Hepatocyte (in vitro differentiated cells): Measurements from ENCODE around the gene P2RY12. TPM values are rescaled to one million over a fixed set of nuclear protein-coding genes. Genes with fewer than 3 reads are reported as not detected.

ENCODE experiments used
- DNase-seq: peaks from one replicate; pipeline ENCODE4 v3.0.0-alpha.2; 2016; ENCODE audit warnings: low spot score
- H2AFZ ChIP-seq: fragments of 200-600 bp; sonication (generic); 2 replicates; pipeline ENCODE4 v1.6.0; 2016; ENCODE audit warnings: antibody characterized with exemption, mild to moderate bottlenecking
- H3K27ac ChIP-seq: fragments of 200-600 bp; sonication (generic); 2 replicates; pipeline ENCODE4 v1.5.1; 2016; ENCODE audit warnings: mild to moderate bottlenecking
- H3K27me3 ChIP-seq: fragments of 200-600 bp; sonication (generic); 2 replicates; pipeline ENCODE4 v1.6.1; 2016
- H3K36me3 ChIP-seq: fragments of 200-600 bp; sonication (generic); replicated peaks from 2 replicates; pipeline ENCODE4 v1.5.1; 2016; ENCODE audit warnings: low read depth; ENCODE audit not compliant: insufficient read depth
- H3K4me1 ChIP-seq: fragments of 200-600 bp; sonication (generic); 2 replicates; pipeline ENCODE4 v1.5.1; 2016; ENCODE audit warnings: mild to moderate bottlenecking, moderate library complexity; ENCODE audit not compliant: insufficient read depth
- H3K4me2 ChIP-seq: fragments of 200-600 bp; sonication (generic); 2 replicates; pipeline ENCODE4 v1.6.0; 2016
- H3K4me3 ChIP-seq: fragments of 200-600 bp; sonication (generic); 2 replicates; pipeline ENCODE4 v1.5.1; 2016; ENCODE audit warnings: mild to moderate bottlenecking
- H3K79me2 ChIP-seq: fragments of 200-600 bp; sonication (generic); 2 replicates; pipeline ENCODE4 v1.6.0; 2017; ENCODE audit warnings: mild to moderate bottlenecking
- H3K9me2 ChIP-seq: fragments of 200-600 bp; sonication (generic); replicated peaks from 2 replicates; pipeline ENCODE4 v1.6.0; 2017; ENCODE audit warnings: mild to moderate bottlenecking; ENCODE audit not compliant: insufficient read depth
- H3K9me3 ChIP-seq: fragments of 200-600 bp; sonication (generic); 2 replicates; pipeline ENCODE4 v1.5.1; 2016; ENCODE audit warnings: low read depth, mild to moderate bottlenecking
- H4K20me1 ChIP-seq: fragments of 200-600 bp; sonication (generic); 2 replicates; pipeline ENCODE4 v1.6.0; 2016; ENCODE audit warnings: mild to moderate bottlenecking; ENCODE audit not compliant: insufficient read depth, poor library complexity, severe bottlenecking
- EZH2 ChIP-seq: fragments of 200-600 bp; sonication (generic); IDR thresholded peaks from 2 replicates; pipeline ENCODE4 v1.6.1; 2016; ENCODE audit warnings: antibody characterized with exemption, mild to moderate bottlenecking, borderline replicate concordance
- EZH2phosphoT487 ChIP-seq: fragments of 200-600 bp; sonication (generic); IDR thresholded peaks from one replicate; pipeline ENCODE4 v1.6.1; 2018; ENCODE audit warnings: antibody characterized with exemption, mild to moderate bottlenecking, low read depth, moderate library complexity; ENCODE audit not compliant: unreplicated experiment, severe bottlenecking
- WGBS: methylation state at CpG from one replicate; pipeline ENCODE4 v1.1.6; 2016; ENCODE audit warnings: low lambda C conversion rate; ENCODE audit errors: missing lambda C conversion rate; 5-methylcytosine and 5-hydroxymethylcytosine counted together
- polyA plus RNA-seq: library from polyadenylated mRNA; unstranded; fragments of >200 nt; fragmentation: Nextera tagmentation; extraction: Ambion mirVana; gene quantifications from 2 replicates; pipeline ENCODE4 v1.2.1, GENCODE V29; 2016
- total RNA-seq: library from RNA; depleted of rRNA; stranded (reverse); fragments of >200 nt; gene quantifications from 2 replicates; pipeline ENCODE4 v1.2.3, GENCODE V29; 2014
- TF ChIP-seq, protein P1 (sequence below): fragments of 200-600 bp; sonication (generic); IDR thresholded peaks from 2 replicates; pipeline ENCODE4 v1.5.1; 2016; ENCODE audit warnings: antibody characterized with exemption, mild to moderate bottlenecking; ENCODE audit not compliant: poor library complexity

P2RY12 gene
- total and polyA plus RNA-seq, 2 experiments from 2014 or later: 0.07 TPM; not detected in 1

DNA sequence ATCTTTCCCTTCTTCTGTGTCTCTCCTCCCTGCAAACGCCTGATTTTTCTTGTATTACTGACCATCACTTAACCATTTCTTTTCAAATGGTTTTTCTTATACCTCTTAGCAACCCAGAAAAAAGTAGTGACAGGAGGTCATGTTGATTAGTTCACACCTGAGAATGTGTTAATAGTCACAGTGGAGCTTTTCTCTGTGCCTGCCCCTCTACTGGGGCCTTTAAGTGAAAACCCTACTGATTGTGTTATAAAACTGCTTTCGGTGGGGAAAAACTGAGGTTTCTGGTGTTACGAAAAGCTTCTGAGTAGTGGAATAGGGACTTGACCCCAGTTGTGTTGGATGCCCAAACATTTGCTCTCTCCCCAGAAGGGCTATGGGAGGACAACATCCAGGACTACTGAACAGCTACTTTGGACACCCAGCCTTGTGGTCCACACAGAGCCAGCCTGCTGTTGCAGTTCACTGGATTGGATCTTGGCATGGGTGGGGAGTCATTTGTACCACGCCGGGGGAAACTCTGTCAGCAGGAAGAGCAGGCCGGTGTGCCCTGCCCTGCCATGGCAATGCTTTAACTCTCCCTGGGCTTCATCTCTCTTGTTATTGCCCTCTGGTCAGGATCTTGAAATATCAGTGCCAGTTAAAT lies 78.3 kb downstream of the P2RY12 start:
- 92% methylated on average over 6 of the region's 6 CpGs for WGBS
- Histone ChIP-seq H3K4me2 (no peak overlapping the region), H2AFZ (no peak overlapping the region), H3K36me3 (no peaks in the 10 kb centered on the region), H3K27me3 (no peaks in the 10 kb centered on the region), H3K79me2 (no peaks in the 10 kb centered on the region), H3K9me2 (no peaks in the 10 kb centered on the region), H3K4me3 (no peak overlapping the region), H3K9me3 (no peaks in the 10 kb centered on the region), H3K27ac (peak overlapping the region; percentile 84), H4K20me1 (no peaks in the 10 kb centered on the region), H3K4me1 (peaks cover 15% of the 10 kb centered on the region)
- TF ChIP-seq, protein P1, sequence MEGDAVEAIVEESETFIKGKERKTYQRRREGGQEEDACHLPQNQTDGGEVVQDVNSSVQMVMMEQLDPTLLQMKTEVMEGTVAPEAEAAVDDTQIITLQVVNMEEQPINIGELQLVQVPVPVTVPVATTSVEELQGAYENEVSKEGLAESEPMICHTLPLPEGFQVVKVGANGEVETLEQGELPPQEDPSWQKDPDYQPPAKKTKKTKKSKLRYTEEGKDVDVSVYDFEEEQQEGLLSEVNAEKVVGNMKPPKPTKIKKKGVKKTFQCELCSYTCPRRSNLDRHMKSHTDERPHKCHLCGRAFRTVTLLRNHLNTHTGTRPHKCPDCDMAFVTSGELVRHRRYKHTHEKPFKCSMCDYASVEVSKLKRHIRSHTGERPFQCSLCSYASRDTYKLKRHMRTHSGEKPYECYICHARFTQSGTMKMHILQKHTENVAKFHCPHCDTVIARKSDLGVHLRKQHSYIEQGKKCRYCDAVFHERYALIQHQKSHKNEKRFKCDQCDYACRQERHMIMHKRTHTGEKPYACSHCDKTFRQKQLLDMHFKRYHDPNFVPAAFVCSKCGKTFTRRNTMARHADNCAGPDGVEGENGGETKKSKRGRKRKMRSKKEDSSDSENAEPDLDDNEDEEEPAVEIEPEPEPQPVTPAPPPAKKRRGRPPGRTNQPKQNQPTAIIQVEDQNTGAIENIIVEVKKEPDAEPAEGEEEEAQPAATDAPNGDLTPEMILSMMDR: no peak
- TF ChIP-seq EZH2 (no peak), EZH2phosphoT487 (no peak)
- no peak for DNase-seq

DNA sequence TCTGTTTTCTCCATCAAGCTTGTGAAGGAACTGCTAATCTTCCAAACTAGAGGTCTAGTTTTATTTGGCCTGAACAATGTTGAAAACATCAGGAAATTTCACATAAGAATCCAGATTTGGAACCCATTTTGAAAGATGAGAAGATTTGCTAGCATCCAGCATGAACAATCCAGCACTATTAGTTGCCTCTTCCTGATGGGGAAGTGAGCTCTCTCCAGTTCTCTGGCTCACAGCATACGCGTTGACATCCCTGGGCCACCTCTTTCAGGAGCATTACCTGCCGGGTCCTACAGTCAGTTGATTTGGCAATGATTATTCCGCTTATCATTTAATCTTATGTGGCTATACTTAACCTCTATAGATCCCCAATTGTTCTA lies 78.8 kb downstream of the P2RY12 start:
- Histone ChIP-seq H3K4me3 (no peak overlapping the region), H3K27ac (peak overlapping the region; percentile 84), H4K20me1 (no peaks in the 10 kb centered on the region), H3K9me2 (no peaks in the 10 kb centered on the region), H3K36me3 (no peaks in the 10 kb centered on the region), H3K4me1 (peaks cover 15% of the 10 kb centered on the region), H3K27me3 (no peaks in the 10 kb centered on the region), H3K4me2 (no peak overlapping the region), H2AFZ (peak overlapping the region; percentile 10), H3K9me3 (no peaks in the 10 kb centered on the region), H3K79me2 (no peaks in the 10 kb centered on the region)
- DNase-seq: no peak
- TF ChIP-seq, protein P1: no peak
- no peak for TF ChIP-seq EZH2
- TF ChIP-seq EZH2phosphoT487: no peak
- 92% methylated on average over 4 of the region's 4 CpGs for WGBS

DNA sequence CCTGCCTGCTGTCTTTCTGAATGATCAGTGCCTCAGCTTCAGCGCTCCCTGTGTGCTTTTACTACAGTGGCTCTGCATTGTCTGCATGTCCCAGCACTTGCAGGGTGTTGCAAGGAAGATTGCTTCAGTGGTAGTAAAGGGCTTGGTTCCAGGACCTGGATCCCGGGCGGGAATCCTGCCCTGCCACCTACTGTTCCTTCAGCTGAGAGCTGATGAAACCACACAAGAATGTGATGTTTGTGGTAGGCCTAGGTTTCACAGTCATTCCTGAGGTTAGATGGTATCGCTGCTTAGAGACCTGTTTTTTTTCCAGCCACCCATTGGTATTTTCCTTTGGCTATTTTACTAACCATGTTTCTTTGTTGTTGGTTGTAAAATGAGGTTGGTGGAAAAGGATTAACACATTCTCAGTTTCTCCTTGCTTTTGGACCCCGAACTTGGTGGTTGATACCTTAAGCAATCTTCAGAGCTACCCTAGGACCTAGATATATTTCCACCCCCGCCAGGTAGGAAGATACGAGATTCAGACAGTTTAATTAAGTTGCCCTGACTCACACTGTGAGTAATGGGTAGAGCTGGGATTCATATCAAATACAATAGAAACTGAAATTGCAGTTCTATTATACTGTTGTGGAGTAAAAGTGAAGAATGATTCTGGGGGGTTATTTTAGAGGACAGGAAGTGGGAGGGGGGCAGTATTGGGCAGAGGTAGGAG lies 79.3 kb downstream of the P2RY12 start:
- H3K4me3 ChIP-seq: no peak overlapping the region
- no peaks in the 10 kb centered on the region for H3K27me3 ChIP-seq
- no peak for TF ChIP-seq EZH2
- no peak for TF ChIP-seq EZH2phosphoT487
- TF ChIP-seq, protein P1: peak; percentile 34
- peaks cover 15% of the 10 kb centered on the region for H3K4me1 ChIP-seq
- 32% methylated on average over 7 of the region's 7 CpGs for WGBS
- peak overlapping the region; percentile 20 for H3K4me2 ChIP-seq
- H3K27ac ChIP-seq: peak overlapping the region; percentile 84
- peak; percentile 89 for DNase-seq
- H4K20me1 ChIP-seq: no peaks in the 10 kb centered on the region
- H2AFZ ChIP-seq: peak overlapping the region; percentile 10
- no peaks in the 10 kb centered on the region for H3K9me3 ChIP-seq
- H3K79me2 ChIP-seq: no peaks in the 10 kb centered on the region
- no peaks in the 10 kb centered on the region for H3K9me2 ChIP-seq
- no peaks in the 10 kb centered on the region for H3K36me3 ChIP-seq
